Gastroesophageal sphincter (tissue), 4 donors: Measurements from ENCODE around the gene MYO9B. TPM values are rescaled to one million over a fixed set of nuclear protein-coding genes. Genes with fewer than 3 reads are reported as not detected.
"Not testable (repeated sequence)": the region's sequence is repeated elsewhere in the genome, so short reads cannot be mapped to it uniquely, and the experiment has no call there.

Experiments used
- ATAC-seq: fragments of 150-250 bp; one replicate; pipeline ENCODE4 v1.9.1; 2016; ENCODE audit warnings: mild to moderate bottlenecking, moderate library complexity
- H3K27ac ChIP-seq, 4 donors: fragments of 200-600 bp; sonication (generic) in 3 of 4; 1 replicate in 3 of 4; 2 replicates in 1 of 4; pipeline ENCODE4 v1.5.1; 2016 to 2019
- H3K27me3 ChIP-seq: fragments of 200-600 bp; sonication (generic); one replicate; pipeline ENCODE4 v1.5.1; 2019
- H3K36me3 ChIP-seq, 2 donors: fragments of 200-600 bp; sonication (generic); one replicate each; pipeline ENCODE4 v1.5.1; 2019; ENCODE audit warnings: control low read depth in 1 of 2
- H3K4me1 ChIP-seq, 3 donors: fragments of 200-600 bp; sonication (generic); 1 replicate in 2 of 3; 2 replicates in 1 of 3; pipeline ENCODE4 v1.5.1; 2016 to 2019; ENCODE audit warnings: control low read depth in 2 of 3
- H3K4me3 ChIP-seq, 2 donors: fragments of 200-600 bp; sonication (generic); one replicate each; pipeline ENCODE4 v1.5.1; 2019; ENCODE audit warnings: mild to moderate bottlenecking in 1 of 2, moderate library complexity in 1 of 2
- H3K9me3 ChIP-seq, 3 donors: fragments of 200-600 bp; sonication (generic); one replicate each; pipeline ENCODE4 v1.5.1; 2017 to 2019; ENCODE audit warnings: control low read depth in 2 of 3
- EP300 ChIP-seq: sonication (generic); formaldehyde crosslinking; IDR thresholded peaks from one replicate; pipeline ENCODE4 v1.6.1; 2017; ENCODE audit warnings: antibody characterized with exemption, mild to moderate bottlenecking
- POLR2A ChIP-seq, 2 donors: fragments of 450-650 bp; IDR thresholded peaks; one replicate each; pipeline ENCODE4 v1.6.1; 2017; ENCODE audit warnings: antibody characterized with exemption in 2 of 2, mild to moderate bottlenecking in 2 of 2, moderate library complexity in 1 of 2
- POLR2AphosphoS5 ChIP-seq: sonication (generic); formaldehyde crosslinking; IDR thresholded peaks from one replicate; pipeline ENCODE4 v1.6.1; 2017; ENCODE audit warnings: antibody characterized with exemption
- WGBS, 2 donors: methylation state at CpG; one replicate each; pipeline ENCODE4 v1.1.5; 2018; ENCODE audit warnings: low coverage in 1 of 2; 5-methylcytosine and 5-hydroxymethylcytosine counted together
- total RNA-seq, 4 donors: library from RNA; depleted of rRNA; stranded (reverse); fragments of >200 nt; gene quantifications; one replicate each; pipeline ENCODE4 v1.1.0, GENCODE V29; 2016
- TF ChIP-seq, protein P1 (sequence below), 4 experiments: fragments of 200-600 bp in 2 of 4; fragments of 450-650 bp in 2 of 4; sonication (generic) in 1 of 4; IDR thresholded peaks; one replicate each; pipeline ENCODE4 v1.5.1; 2017 to 2019; ENCODE audit warnings: antibody characterized with exemption in 4 of 4, mild to moderate bottlenecking in 2 of 4, moderate library complexity in 2 of 4

The MYO9B gene
- total RNA-seq, 4 donors from 2014 or later: 38.1 to 77.7 (median 66.2) TPM

DNA sequence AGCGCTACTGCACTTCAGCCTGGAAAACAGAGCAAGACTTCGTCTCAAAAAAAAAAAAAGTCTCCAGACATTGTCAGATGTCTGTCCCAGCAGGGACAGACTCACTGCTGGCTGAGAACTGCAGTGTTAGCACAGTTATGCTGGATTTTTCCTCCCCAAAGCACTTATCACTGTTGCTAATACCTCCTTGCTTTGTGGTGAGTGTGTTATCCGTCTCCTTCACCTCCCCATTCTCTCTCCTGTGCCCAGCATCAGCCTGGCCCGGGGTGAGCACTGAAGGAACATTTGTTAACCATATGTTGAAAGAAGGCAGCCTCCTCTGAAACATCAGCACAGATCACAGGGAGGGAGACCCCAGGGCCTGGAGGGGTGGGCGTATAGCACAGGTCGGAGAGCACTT is 11.3 kb downstream of the MYO9B start:
- TF ChIP-seq POLR2A (IDR thresholded peaks at IDR 0.05) (no peak), EP300 (no peak), POLR2AphosphoS5 (no peak)
- TF ChIP-seq, protein P1, sequence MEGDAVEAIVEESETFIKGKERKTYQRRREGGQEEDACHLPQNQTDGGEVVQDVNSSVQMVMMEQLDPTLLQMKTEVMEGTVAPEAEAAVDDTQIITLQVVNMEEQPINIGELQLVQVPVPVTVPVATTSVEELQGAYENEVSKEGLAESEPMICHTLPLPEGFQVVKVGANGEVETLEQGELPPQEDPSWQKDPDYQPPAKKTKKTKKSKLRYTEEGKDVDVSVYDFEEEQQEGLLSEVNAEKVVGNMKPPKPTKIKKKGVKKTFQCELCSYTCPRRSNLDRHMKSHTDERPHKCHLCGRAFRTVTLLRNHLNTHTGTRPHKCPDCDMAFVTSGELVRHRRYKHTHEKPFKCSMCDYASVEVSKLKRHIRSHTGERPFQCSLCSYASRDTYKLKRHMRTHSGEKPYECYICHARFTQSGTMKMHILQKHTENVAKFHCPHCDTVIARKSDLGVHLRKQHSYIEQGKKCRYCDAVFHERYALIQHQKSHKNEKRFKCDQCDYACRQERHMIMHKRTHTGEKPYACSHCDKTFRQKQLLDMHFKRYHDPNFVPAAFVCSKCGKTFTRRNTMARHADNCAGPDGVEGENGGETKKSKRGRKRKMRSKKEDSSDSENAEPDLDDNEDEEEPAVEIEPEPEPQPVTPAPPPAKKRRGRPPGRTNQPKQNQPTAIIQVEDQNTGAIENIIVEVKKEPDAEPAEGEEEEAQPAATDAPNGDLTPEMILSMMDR (IDR thresholded peaks at IDR 0.05): no peak
- Histone ChIP-seq H3K9me3 (no peaks in the 10 kb centered on the region), H3K27me3 (no peaks in the 10 kb centered on the region), H3K27ac (peak overlapping the region in 2 of 4 donors; percentile 24 to 85), H3K4me1 (peaks cover 0 to 77% (median 24%) of the 10 kb centered on the region in 3 donors), H3K4me3 (no peak overlapping the region), H3K36me3 (peaks cover 0 to 7% of the 10 kb centered on the region in 2 donors)
- WGBS, 2 donors: 76% methylated on average over 3 of the region's 6 CpGs; no CpG with 5 or more reads in 1 of the 2 donors
- ATAC-seq: no peak

DNA sequence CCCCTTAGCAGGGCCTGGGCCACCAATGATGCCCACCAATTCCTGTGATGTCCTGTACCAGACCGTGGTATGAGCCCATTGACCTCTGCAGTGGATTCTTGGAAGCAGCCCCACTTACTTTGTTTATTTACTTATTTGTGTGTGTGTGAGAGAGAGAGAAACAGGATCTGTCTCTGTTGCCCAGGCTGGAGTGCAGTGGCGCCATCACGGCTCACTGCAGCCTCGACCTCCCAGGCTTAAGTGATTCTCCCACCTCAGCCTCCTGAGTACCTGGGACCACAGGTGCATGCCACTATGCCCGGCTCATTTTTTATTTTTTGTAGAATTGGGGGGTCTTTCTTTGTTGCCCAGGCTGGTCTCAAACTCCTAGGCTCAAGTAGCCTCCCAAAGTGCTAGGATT is 13.0 kb downstream of the MYO9B start:
- Histone ChIP-seq H3K36me3 (peaks cover 0 to 7% of the 10 kb centered on the region in 2 donors), H3K27me3 (no peaks in the 10 kb centered on the region), H3K4me3 (no peak overlapping the region), H3K27ac (peak overlapping the region in 3 of 4 donors; percentile 68 to 85 (median 79)), H3K9me3 (no peaks in the 10 kb centered on the region), H3K4me1 (peaks cover 0 to 80% (median 15%) of the 10 kb centered on the region in 3 donors)
- WGBS, 2 donors: 98 to 100% methylated on average over 1 to 5 of the region's 5 CpGs
- no peak for ATAC-seq
- no peak for TF ChIP-seq EP300
- TF ChIP-seq, protein P1 (IDR thresholded peaks at IDR 0.05): no peak
- no peak for TF ChIP-seq POLR2AphosphoS5
- no peak for TF ChIP-seq POLR2A (IDR thresholded peaks at IDR 0.05)

DNA sequence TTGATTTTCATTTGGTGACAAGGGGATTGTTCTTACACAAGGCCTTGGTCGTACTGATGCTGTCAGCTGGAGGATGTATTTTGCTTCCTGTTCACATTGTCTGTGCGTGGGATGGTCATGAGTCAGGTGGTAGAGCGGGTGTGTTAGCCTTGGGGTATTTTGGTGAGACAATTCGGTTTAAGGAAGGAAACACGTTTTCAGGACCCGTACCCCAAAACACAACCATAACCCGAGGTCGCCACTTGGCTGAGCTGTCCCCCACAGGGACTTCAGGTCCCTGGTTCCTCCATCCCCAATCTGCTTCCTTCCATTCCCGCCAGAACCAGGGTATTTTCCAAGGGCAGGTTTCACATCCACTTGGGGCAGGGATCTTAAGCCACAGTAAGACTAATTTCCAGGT is 15.0 kb downstream of the MYO9B start:
- peak overlapping the region in 2 of 4 donors; percentile 68 to 85 for H3K27ac ChIP-seq
- no peaks in the 10 kb centered on the region for H3K9me3 ChIP-seq
- 81 to 87% methylated on average over 5 to 7 of the region's 9 CpGs for WGBS, 2 donors
- no peak for ATAC-seq
- H3K4me3 ChIP-seq: no peak overlapping the region
- peaks cover 0 to 7% of the 10 kb centered on the region in 2 donors for H3K36me3 ChIP-seq
- no peaks in the 10 kb centered on the region for H3K27me3 ChIP-seq
- TF ChIP-seq, protein P1 (IDR thresholded peaks at IDR 0.05): no peak
- TF ChIP-seq EP300: no peak
- no peak for TF ChIP-seq POLR2AphosphoS5
- no peak for TF ChIP-seq POLR2A (IDR thresholded peaks at IDR 0.05)
- peaks cover 0 to 88% (median 21%) of the 10 kb centered on the region in 3 donors for H3K4me1 ChIP-seq

DNA sequence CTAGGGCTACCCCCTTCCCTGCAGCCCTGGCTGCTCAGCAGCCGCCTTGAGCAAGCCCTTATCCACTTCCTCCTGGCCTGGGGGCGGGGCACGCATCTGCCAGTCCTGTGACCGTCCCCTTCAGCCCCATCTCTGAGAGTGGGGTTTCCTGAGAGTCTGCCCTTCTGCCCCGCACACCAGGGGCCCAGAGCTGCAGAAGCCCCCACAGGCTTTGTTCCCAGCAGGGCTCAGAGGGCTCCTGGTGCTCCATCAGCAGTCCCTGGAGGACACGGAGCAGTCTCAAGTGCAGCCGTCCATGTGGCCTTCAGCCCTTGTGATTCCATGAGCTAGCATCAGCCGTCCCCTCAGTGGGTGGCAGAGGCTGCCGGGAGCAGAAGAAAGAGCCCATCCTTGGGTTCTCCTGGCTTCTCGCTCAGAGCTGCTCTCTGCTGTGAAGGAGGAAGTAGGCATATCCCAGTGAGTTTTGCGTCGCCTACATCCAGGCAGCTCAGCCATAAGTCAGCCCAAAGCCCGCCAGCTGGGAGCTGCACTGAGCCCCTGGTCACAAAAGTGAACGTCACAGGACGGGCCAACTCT is 16.3 kb downstream of the MYO9B start:
- H3K9me3 ChIP-seq: no peaks in the 10 kb centered on the region
- no peak overlapping the region for H3K4me3 ChIP-seq
- H3K4me1 ChIP-seq: peaks cover 0 to 81% (median 21%) of the 10 kb centered on the region in 3 donors
- TF ChIP-seq, protein P1 (IDR thresholded peaks at IDR 0.05): no peak
- TF ChIP-seq EP300: no peak
- no peak for TF ChIP-seq POLR2A (IDR thresholded peaks at IDR 0.05)
- TF ChIP-seq POLR2AphosphoS5: no peak
- H3K36me3 ChIP-seq: no peaks in the 10 kb centered on the region
- no peak for ATAC-seq
- WGBS, 2 donors: 100% methylated on average over 1 of the region's 15 CpGs; no CpG with 5 or more reads in 1 of the 2 donors
- peak overlapping the region in 2 of 4 donors; percentile 68 to 85 for H3K27ac ChIP-seq
- H3K27me3 ChIP-seq: no peaks in the 10 kb centered on the region

DNA sequence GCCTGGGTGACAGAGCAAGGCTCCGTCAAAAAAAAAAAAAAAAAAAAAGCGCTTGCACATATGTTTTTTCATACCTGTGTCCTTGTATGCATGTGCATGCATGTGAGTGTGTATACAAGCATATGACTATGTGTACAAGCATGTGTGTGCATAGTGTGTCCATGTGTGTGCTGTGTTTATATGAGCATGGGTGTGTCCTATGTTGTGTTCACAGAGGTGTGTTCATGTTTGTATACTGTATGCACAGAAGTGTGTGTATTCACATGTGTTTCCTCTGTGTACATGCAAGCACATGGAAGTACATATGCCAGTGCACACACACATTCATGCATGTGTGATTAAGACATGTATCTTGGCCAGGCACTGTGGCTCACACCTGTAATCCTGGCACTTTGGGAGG is 17.1 kb downstream of the MYO9B start:
- H3K27me3 ChIP-seq: no peaks in the 10 kb centered on the region
- no peaks in the 10 kb centered on the region for H3K9me3 ChIP-seq
- H3K4me1 ChIP-seq: peaks cover 0 to 83% (median 21%) of the 10 kb centered on the region in 3 donors
- H3K27ac ChIP-seq: no peak overlapping the region
- WGBS, 2 donors: 60 to 100% methylated on average over 1 of the region's 2 CpGs
- no peak for ATAC-seq
- no peak overlapping the region for H3K4me3 ChIP-seq
- no peak for TF ChIP-seq POLR2AphosphoS5
- no peak for TF ChIP-seq POLR2A (IDR thresholded peaks at IDR 0.05)
- TF ChIP-seq, protein P1 (IDR thresholded peaks at IDR 0.05): no peak
- TF ChIP-seq EP300: no peak
- H3K36me3 ChIP-seq: no peaks in the 10 kb centered on the region

DNA sequence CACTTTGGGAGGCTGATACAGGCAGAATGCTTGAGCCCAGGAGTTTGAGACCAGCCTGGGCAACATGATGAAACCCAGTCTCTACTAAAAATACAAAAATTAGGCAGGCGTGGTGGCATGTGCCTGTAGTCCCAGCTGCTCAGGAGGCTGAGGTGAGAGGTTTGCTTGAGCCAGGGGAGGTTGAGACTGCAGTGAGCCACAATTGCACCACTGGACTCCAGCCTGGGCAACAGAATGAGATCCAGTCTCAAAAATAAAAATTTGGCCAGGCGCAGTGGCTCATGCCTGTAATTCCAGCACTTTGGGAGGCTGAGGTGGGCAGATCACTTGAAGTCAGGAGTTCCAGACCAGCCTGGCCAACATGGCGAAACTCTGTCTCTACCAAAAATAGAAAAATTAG is 19.1 kb downstream of the MYO9B start:
- WGBS, 2 donors: 93 to 100% methylated on average over 1 to 2 of the region's 3 CpGs
- Histone ChIP-seq H3K27ac (peak overlapping the region in 3 of 4 donors; percentile 46 to 76 (median 68)), H3K4me1 (peaks cover 0 to 74% (median 8%) of the 10 kb centered on the region in 3 donors)
- ATAC-seq, H3K36me3 ChIP-seq, H3K9me3 ChIP-seq, H3K27me3 ChIP-seq, H3K4me3 ChIP-seq: not testable (repeated sequence)
